SU-DHL-6 (cell line): ENCODE results near the gene EFEMP1.

Source experiments
- H2AFZ ChIP-seq: fragments of 200-600 bp; sonication (generic); 2 replicates; pipeline ENCODE4 v1.6.1; 2014; ENCODE audit warnings: low read depth, mild to moderate bottlenecking, moderate library complexity, mixed read lengths, antibody characterized with exemption, low read length; ENCODE audit not compliant: severe bottlenecking
- H3F3A ChIP-seq: fragments of 200-600 bp; shearing (Covaris generic); 2 replicates; pipeline ENCODE4 v1.6.0; 2016; ENCODE audit warnings: antibody characterized with exemption, mild to moderate bottlenecking; ENCODE audit not compliant: insufficient read depth
- H3K27ac ChIP-seq: fragments of 200-600 bp; sonication (generic); 2 replicates; pipeline ENCODE4 v1.5.1; 2016; ENCODE audit warnings: low read depth, mild to moderate bottlenecking, low read length, moderate library complexity, mixed read lengths
- H3K27me3 ChIP-seq: fragments of 200-600 bp; sonication (generic), shearing (Covaris generic); 2 replicates; pipeline ENCODE4 v1.6.0; 2014; ENCODE audit warnings: mild to moderate bottlenecking, low read length
- H3K36me3 ChIP-seq: fragments of 200-600 bp; sonication (generic); 2 replicates; pipeline ENCODE4 v1.6.1; 2014; ENCODE audit warnings: mild to moderate bottlenecking, low read length, mixed read lengths
- H3K4me2 ChIP-seq: fragments of 300-600, 200-600 bp; shearing (Covaris generic), sonication (generic); 2 replicates; pipeline ENCODE4 v1.6.0; 2014; ENCODE audit warnings: low read length, low read depth, mild to moderate bottlenecking; ENCODE audit not compliant: poor library complexity, severe bottlenecking
- H3K4me3 ChIP-seq: fragments of 200-600 bp; sonication (generic); 2 replicates; pipeline ENCODE4 v1.5.1; 2014; ENCODE audit warnings: antibody characterized with exemption, low read length, mild to moderate bottlenecking, mixed read lengths; ENCODE audit not compliant: insufficient read depth, poor library complexity, severe bottlenecking
- H3K79me2 ChIP-seq: fragments of 200-600 bp; sonication (generic); 2 replicates; pipeline ENCODE4 v1.6.1; 2014; ENCODE audit warnings: mild to moderate bottlenecking, low read length, moderate library complexity; ENCODE audit not compliant: insufficient read depth
- H3K9ac ChIP-seq: fragments of 200-600 bp; sonication (generic); 2 replicates; pipeline ENCODE4 v1.7.0; 2014; ENCODE audit warnings: mild to moderate bottlenecking, low read length
- H3K9me2 ChIP-seq: fragments of 200-600 bp; sonication (generic); replicated peaks from 2 replicates; pipeline ENCODE4 v1.6.1; 2014; ENCODE audit warnings: low read length; ENCODE audit not compliant: insufficient read depth
- H3K9me3 ChIP-seq: fragments of 200-600 bp; sonication (generic); 2 replicates; pipeline ENCODE4 v1.6.1; 2014; ENCODE audit warnings: low read length, mixed read lengths; ENCODE audit not compliant: insufficient read depth
- H4K20me1 ChIP-seq: fragments of 200-600 bp; sonication (generic); 2 replicates; pipeline ENCODE4 v1.6.1; 2014; ENCODE audit warnings: low read depth, mild to moderate bottlenecking, antibody characterized with exemption, low read length, moderate library complexity, mixed read lengths
- EZH2phosphoT487 ChIP-seq: fragments of 200-600 bp; sonication (generic), shearing (Covaris generic); conservative IDR thresholded peaks from 2 replicates; pipeline ENCODE4 v1.6.1; 2018; ENCODE audit warnings: mild to moderate bottlenecking, antibody characterized with exemption, low read length, moderate library complexity, mixed read lengths
- TF ChIP-seq, protein P1 (sequence below): fragments of 200-600 bp; sonication (generic); IDR thresholded peaks from one replicate; pipeline ENCODE4 v1.5.1; 2017; ENCODE audit warnings: antibody characterized with exemption, mild to moderate bottlenecking, low read length, moderate library complexity; ENCODE audit not compliant: insufficient read depth, poor library complexity, severe bottlenecking

Gene EFEMP1

DNA sequence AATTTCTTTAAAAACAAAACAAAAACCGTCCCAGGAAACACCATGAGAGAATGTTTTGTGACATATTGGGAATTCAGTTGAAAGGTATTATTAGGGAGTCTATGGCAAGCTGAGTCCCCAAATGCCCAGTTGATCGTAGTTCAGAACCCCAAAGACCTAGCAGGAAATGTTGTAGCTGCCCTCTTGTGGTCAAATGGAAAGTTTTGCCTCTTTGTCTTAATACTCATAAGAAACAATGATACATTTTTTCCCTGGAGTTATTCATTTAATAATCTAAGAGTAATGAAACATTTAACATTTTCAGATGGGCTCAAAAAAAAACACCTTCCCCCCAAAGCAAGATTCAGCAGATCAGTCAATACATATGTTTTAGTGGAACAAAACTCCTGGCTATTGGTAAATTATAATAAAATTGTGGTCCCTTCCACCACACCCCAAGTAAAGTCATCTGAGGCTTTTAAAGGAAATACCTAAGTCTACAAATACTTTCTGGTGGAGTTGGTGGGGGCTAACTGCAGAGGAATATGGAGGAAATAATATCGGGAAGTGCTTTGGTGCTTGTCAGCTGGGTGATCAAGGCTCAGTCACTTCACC, 37.8 kb upstream of the EFEMP1 start:
- H3K9ac ChIP-seq: no peak overlapping the region
- no peaks in the 10 kb centered on the region for H3K9me3 ChIP-seq
- no peaks in the 10 kb centered on the region for H3K27me3 ChIP-seq
- no peaks in the 10 kb centered on the region for H3F3A ChIP-seq
- no peak for TF ChIP-seq EZH2phosphoT487
- TF ChIP-seq, protein P1, sequence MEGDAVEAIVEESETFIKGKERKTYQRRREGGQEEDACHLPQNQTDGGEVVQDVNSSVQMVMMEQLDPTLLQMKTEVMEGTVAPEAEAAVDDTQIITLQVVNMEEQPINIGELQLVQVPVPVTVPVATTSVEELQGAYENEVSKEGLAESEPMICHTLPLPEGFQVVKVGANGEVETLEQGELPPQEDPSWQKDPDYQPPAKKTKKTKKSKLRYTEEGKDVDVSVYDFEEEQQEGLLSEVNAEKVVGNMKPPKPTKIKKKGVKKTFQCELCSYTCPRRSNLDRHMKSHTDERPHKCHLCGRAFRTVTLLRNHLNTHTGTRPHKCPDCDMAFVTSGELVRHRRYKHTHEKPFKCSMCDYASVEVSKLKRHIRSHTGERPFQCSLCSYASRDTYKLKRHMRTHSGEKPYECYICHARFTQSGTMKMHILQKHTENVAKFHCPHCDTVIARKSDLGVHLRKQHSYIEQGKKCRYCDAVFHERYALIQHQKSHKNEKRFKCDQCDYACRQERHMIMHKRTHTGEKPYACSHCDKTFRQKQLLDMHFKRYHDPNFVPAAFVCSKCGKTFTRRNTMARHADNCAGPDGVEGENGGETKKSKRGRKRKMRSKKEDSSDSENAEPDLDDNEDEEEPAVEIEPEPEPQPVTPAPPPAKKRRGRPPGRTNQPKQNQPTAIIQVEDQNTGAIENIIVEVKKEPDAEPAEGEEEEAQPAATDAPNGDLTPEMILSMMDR: peak; percentile 35
- H3K36me3 ChIP-seq: no peaks in the 10 kb centered on the region
- H2AFZ ChIP-seq: no peak overlapping the region
- H3K79me2 ChIP-seq: no peaks in the 10 kb centered on the region
- H3K27ac ChIP-seq: no peak overlapping the region
- H3K4me2 ChIP-seq: no peak overlapping the region
- H3K9me2 ChIP-seq: no peaks in the 10 kb centered on the region
- H3K4me3 ChIP-seq: no peak overlapping the region
- no peaks in the 10 kb centered on the region for H4K20me1 ChIP-seq

DNA sequence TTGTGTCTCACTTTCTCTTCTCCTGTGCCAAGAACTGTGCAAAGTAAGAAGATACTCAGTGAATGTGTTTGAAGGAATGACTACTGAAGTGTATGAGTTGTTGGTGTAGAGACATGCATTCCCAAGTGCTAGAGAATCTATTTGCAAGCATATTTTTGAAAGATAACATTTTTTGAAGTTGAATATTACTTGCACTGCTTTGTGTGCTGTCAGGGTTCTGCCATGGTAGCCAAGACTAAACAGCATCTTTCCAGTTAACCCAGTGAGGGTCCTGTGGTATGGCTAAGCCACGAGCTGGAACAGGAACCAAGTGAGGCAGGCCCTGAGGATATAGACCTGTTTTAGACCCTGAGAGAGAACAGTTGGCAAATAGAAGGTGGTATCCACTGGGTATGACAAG, 35.2 kb upstream of the EFEMP1 start:
- Histone ChIP-seq H3K36me3 (no peaks in the 10 kb centered on the region), H4K20me1 (no peaks in the 10 kb centered on the region), H3K4me2 (no peak overlapping the region), H3K4me3 (no peak overlapping the region), H3K9ac (no peak overlapping the region), H3K27ac (no peak overlapping the region), H3F3A (no peaks in the 10 kb centered on the region), H3K9me2 (no peaks in the 10 kb centered on the region), H2AFZ (no peak overlapping the region), H3K27me3 (no peaks in the 10 kb centered on the region), H3K79me2 (no peaks in the 10 kb centered on the region), H3K9me3 (no peaks in the 10 kb centered on the region)
- TF ChIP-seq EZH2phosphoT487: no peak
- TF ChIP-seq, protein P1: no peak

DNA sequence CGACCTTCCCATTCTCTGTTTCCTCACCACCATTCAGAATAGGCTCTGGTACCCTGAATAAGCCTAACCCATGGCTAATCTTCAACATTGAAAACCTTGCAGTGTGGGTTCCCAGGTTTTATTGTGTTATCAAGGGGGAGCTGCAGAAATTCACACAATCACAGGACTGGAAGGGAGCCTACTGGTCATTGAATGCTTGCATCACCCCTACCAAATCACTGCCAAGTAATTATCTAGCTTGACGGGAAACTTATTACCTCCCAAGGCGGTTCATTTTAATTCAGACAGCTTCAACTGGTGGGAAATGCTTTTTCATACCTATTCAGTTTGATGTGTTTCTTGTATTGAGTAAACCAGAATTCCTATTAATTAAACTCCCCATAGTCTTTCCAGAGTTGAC, 33.6 kb upstream of the EFEMP1 start:
- no peak overlapping the region for H3K27ac ChIP-seq
- no peaks in the 10 kb centered on the region for H3K36me3 ChIP-seq
- H3K4me2 ChIP-seq: no peak overlapping the region

More for the DNA sequence above, 33.6 kb upstream of the EFEMP1 start:
- no peaks in the 10 kb centered on the region for H3K9me3 ChIP-seq
- no peak overlapping the region for H3K9ac ChIP-seq
- H3K9me2 ChIP-seq: no peaks in the 10 kb centered on the region
- TF ChIP-seq, protein P1: no peak
- no peak for TF ChIP-seq EZH2phosphoT487
- no peaks in the 10 kb centered on the region for H3K79me2 ChIP-seq
- no peaks in the 10 kb centered on the region for H3K27me3 ChIP-seq
- no peaks in the 10 kb centered on the region for H4K20me1 ChIP-seq
- H3K4me3 ChIP-seq: no peak overlapping the region
- H3F3A ChIP-seq: no peaks in the 10 kb centered on the region
- H2AFZ ChIP-seq: no peak overlapping the region
